ENCODE data around the gene MED26. TPM values are rescaled to one million over a fixed set of nuclear protein-coding genes. Genes with fewer than 3 reads are reported as not detected.

MED26 gene
- total and polyA plus RNA-seq, 9 of the 15 experiments (the other 6 are each of a cell fraction or from before 2014, with no cell fraction given) = 0.71 to 15.1 (median 6.2) TPM

- TF ChIP-seq, protein P1, sequence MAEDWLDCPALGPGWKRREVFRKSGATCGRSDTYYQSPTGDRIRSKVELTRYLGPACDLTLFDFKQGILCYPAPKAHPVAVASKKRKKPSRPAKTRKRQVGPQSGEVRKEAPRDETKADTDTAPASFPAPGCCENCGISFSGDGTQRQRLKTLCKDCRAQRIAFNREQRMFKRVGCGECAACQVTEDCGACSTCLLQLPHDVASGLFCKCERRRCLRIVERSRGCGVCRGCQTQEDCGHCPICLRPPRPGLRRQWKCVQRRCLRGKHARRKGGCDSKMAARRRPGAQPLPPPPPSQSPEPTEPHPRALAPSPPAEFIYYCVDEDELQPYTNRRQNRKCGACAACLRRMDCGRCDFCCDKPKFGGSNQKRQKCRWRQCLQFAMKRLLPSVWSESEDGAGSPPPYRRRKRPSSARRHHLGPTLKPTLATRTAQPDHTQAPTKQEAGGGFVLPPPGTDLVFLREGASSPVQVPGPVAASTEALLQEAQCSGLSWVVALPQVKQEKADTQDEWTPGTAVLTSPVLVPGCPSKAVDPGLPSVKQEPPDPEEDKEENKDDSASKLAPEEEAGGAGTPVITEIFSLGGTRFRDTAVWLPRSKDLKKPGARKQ (CRISPR knock-in tag; IDR thresholded peaks at IDR 0.05) = no peak
- no peak for TF ChIP-seq NFRKB (IDR thresholded peaks at IDR 0.05; ENCODE audit: low read depth)
- TF ChIP-seq VEZF1 (CRISPR knock-in tag; IDR thresholded peaks at IDR 0.05) = peak; percentile 91
- TF ChIP-seq ZNF639 (CRISPR knock-in tag; conservative IDR thresholded peaks at IDR 0.05 in 1 of 2, IDR thresholded peaks at IDR 0.05 in 1 of 2) = peak in 1 of 2 experiments; percentile 86; a peak in 2 of 4 replicates
- no peak for TF ChIP-seq PTRF (tag; IDR thresholded peaks at IDR 0.05)
- TF ChIP-seq ZEB2 (IDR thresholded peaks at IDR 0.05) = no peak
- TF ChIP-seq XRCC3 (IDR thresholded peaks at IDR 0.05) = no peak
- no peak for TF ChIP-seq HIVEP1 (CRISPR knock-in tag; IDR thresholded peaks at IDR 0.05)
- TF ChIP-seq SETDB1 (IDR thresholded peaks at IDR 0.05; ENCODE audit: low read length) = no peak
- TF ChIP-seq TAF9B (IDR thresholded peaks at IDR 0.05; ENCODE audit: partially characterized antibody) = peak; percentile 41
- peak; percentile 26 for TF ChIP-seq PHF20 (IDR thresholded peaks at IDR 0.05; ENCODE audit: partially characterized antibody)
- TF ChIP-seq CBX1 (IDR thresholded peaks at IDR 0.05; ENCODE audit: low read depth) = peak; percentile 65; the same call in 1 of the 2 replicates
- peak in 1 of 2 experiments; percentile 85; a peak in 2 of 4 replicates for TF ChIP-seq FOXK2 (conservative IDR thresholded peaks at IDR 0.05 in 1 of 2, IDR thresholded peaks at IDR 0.05 in 1 of 2; ENCODE audit: low read depth in 2 of 2)
- no peak for TF ChIP-seq ZKSCAN8 (CRISPR knock-in tag; IDR thresholded peaks at IDR 0.05)
- no peak for TF ChIP-seq ZNF347 (CRISPR knock-in tag; IDR thresholded peaks at IDR 0.05; ENCODE audit: low read depth)
- TF ChIP-seq ATF1 (CRISPR knock-in tag; IDR thresholded peaks at IDR 0.05) = 0 out of 2 replicates have a peak, but pooled peaks have one; percentile 28
- TF ChIP-seq ATF1 (tag; IDR thresholded peaks at IDR 0.05) = peak; percentile 83
- TF ChIP-seq ADNP (tag; IDR thresholded peaks at IDR 0.05) = no peak
Observed at GRCh38 chr19:16628183-16628983, at the start of gene MED26 (continued).

Data from K562 (cell line).